ENCODE data around the gene TIAM2. TPM values are rescaled to one million over a fixed set of nuclear protein-coding genes. Genes with fewer than 3 reads are reported as not detected.

Gene TIAM2
- polyA plus RNA-seq, 5 donors, result 15.9 to 24.3 (median 21.1) TPM

DNA sequence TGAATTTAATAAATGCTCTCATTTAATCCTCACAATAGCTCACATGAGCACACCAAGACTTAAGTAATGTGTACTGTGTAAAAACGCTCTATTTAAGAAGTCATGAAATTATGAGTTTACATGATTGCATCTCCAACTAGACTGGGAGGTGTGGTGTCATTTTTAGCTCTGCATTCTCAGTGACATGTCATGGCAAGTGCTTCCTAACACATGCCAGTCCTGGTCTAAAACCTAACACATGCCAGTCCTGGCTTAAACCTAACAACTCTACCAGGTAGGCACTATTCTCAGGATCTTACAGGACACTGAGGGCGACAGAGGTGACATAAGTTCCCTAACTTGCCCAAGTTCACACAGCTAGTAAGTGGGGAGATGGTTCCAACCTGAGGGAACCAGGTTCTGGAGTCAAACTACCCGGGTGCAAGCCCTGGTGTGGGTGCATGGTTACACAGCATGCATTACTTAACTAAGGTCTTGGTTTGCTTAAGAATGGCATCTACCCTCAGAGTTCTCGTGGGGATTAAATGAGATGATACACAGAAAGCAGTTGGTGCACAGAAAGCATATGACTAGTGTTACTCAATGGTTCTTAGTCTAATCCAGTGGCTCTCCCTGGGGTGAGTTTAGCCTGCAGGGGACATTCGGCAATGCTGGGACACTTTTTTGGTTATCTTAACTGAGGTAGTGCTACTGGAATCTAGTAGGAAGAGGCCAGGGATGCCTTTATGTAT lies 283.4 kb downstream of the TIAM2 start:
- DNase-seq, result no peak

DNA sequence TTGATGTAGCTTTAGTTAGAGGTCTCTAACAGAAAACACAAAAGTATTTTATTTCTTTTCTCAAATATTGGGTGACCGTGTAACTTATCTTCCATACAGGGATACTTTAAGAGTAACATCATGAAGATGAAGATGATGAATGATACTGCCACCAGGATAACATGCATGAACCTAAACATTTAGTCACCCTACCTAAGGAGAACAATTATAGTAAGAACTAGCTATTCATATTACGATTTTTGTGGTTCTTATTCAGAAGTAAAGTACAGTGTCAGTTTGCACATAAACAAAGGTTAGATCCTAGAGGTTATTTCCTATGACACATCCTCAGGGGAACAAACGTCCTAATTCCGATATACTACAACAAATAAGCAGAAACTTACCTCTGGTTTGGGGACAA lies 289.7 kb downstream of the TIAM2 start:
- DNase-seq, result no peak

DNA sequence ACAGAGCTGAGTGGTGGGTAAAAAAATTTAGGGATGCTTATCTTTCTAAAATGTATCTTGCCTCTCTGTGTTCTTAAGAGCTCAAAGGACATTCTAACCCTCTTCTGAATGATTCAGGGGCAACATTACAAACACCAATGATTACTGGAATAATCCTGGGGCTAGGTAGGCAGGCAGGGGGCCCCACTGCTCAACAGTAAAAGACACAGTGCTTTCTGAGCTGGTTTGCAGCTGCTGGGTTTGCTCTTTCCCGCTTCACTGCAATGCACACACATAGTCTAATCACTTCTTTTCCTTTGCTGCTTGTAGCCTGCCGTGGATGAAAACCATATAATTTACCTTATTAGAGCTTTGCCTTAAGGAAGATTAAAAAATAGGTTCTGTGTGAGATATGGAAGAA lies 292.6 kb downstream of the TIAM2 start:
- no peak for DNase-seq

DNA sequence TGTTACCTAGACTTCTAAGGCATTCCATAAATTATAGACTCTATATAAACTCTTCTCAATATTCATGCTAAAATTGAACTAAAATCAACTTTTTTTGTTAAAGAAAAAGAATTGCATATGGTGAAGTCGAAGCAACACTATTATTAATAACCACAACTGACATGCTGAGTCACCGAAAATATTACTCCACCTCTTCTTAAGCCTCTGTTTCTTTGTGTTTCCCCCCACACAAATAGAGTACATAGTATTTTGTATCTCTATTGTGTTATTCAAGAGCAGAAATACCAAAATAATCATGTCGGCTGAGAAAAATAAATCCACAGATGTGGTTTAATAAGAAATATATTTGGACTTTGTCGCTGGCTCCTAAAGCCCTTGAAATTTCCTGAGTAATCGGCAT lies 295.4 kb downstream of the TIAM2 start:
- DNase-seq, result no peak

DNA sequence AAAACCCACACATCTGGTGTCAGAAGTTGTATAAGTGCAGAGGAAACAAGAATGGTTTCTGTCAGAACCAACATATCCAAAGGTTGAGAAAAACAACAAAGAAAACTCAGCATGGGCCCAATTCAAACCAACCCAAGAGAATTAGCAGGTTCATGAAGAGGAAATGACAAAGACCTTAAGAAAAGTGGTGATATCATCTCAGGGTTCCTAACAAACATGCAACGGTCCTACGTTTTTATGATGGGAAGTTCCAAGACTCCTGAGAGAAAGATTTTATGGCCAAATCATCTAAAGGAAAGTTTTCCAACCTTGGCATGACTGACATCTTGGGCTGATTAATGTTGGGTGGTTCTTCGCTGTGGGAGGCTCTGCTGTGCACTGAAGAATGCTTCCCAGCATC lies 296.2 kb downstream of the TIAM2 start:
- no peak for DNase-seq

DNA sequence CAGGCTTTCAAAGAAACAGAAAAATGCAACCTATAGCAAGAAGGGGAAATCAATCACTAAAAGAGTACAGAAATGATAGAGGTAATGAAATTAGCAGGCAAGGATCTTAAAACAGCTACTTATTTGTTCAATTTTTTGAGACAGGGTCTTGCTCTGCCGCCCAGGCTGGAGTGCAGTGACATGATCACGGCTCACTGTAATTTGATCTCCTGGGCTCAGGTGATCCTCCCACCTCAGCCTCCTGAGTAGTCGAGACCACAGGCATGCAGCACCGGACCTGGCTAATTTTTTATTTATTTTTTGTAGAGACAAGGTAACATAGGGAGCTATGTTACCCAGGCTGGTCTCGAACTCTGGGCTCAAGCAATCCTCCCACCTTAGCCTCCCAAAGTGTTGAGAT lies 297.6 kb downstream of the TIAM2 start:
- DNase-seq, result no peak

DNA sequence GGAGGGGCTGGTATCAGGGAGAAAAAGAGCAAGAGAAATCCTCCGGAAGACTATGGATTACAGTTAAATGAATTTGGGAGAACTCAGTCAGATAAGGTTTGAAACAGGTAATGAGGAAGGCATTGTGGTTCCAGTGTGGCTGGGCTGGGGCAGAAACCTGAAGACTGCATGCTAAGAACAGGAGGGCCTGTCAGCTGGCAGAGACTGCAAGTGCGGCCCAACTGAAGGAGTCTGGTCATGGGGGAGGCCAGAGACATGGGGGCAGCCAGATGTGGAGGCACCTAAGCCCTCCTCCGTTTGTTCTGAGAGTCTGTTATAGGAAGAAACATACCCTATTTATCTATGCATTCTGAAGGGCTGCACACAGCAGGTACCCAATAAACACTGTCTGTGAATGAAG lies 302.6 kb downstream of the TIAM2 start:
- no peak for DNase-seq

DNA sequence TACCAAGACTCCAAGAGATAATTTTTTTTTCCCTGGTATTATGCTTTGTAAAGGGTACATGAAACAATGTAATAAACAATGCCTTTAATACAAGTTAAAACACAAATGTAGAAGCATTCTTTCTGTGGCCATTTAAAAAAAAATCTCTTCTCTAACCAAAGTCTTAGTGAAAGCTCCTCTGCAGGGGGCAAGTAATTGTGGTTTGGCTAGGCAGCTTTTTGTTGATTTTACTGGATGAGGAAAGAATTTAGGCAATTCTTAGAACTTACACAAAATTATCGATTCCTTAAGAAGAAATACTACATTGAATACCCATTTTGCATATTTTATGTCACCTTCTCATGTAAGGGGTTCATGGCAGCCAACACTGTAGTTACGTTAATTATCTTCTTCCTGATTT lies 306.8 kb downstream of the TIAM2 start:
- DNase-seq, result no peak

DNA sequence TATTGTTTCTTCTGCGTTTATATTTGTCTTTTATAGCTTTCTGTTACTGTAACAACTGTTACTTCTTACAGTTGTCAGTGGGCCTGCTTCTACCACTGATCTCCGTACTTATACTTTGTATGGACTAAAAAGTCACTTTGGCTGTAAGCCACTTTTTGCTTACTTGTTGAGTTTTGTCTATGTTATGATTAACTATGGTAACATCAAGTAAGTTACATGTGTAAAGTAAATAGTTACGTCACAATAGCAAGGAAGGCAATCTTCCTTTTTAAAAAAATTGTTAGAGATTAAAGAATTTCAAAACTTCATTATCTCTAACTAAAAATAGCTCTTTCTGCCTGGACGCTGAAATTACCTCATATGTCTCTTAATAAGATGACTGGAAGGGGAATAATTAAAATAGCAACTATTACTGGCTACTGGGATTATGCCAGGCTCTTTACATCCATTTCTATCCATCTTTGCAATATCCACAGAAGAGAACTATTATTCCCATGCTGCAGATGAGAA lies 308.3 kb downstream of the TIAM2 start:
- no peak for DNase-seq

DNA sequence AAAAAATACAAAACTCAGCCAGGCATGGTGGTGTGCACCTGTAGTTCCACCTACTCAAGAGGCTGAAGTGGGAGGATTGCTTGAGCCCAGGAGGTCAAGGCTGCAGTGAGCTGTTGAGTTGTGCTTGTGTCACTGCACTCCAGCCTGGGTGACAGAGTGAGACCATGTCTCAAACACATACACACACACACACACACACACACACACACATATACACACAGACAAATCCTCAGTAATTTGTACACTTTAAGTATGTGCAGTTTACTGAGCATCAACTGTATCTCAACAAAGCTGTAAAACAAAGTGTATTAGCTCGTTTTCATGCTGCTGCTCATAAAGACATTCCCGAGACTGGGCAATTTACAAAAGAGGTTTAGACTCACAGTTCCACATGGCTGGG lies 311.8 kb downstream of the TIAM2 start:
- no peak for DNase-seq

Measured in right lung (tissue), 5 donors.